Astrocyte of the cerebellum (primary cell): ENCODE results near the gene GINS2.

ENCODE experiments used
- DNase-seq: peaks from one replicate; pipeline ENCODE4 v3.0.0-alpha.2; 2011; ENCODE audit warnings: low read depth
- H3K4me3 ChIP-seq: 2 replicates; pipeline ENCODE4 v1.5.1; 2011; ENCODE audit warnings: mild to moderate bottlenecking, low read depth, low read length, moderate library complexity
- in situ Hi-C: cut with HindIII; loops from 2 replicates; pipeline ENCODE4 v1.10.0; 2017; ENCODE audit warnings: low sequenced_read_pairs
- TF ChIP-seq, protein P1 (sequence below): IDR thresholded peaks from 2 replicates; pipeline ENCODE4 v1.5.1; 2012; ENCODE audit warnings: low read length, low read depth, moderate library complexity, mild to moderate bottlenecking; ENCODE audit errors: missing control alignments

Gene GINS2

DNA sequence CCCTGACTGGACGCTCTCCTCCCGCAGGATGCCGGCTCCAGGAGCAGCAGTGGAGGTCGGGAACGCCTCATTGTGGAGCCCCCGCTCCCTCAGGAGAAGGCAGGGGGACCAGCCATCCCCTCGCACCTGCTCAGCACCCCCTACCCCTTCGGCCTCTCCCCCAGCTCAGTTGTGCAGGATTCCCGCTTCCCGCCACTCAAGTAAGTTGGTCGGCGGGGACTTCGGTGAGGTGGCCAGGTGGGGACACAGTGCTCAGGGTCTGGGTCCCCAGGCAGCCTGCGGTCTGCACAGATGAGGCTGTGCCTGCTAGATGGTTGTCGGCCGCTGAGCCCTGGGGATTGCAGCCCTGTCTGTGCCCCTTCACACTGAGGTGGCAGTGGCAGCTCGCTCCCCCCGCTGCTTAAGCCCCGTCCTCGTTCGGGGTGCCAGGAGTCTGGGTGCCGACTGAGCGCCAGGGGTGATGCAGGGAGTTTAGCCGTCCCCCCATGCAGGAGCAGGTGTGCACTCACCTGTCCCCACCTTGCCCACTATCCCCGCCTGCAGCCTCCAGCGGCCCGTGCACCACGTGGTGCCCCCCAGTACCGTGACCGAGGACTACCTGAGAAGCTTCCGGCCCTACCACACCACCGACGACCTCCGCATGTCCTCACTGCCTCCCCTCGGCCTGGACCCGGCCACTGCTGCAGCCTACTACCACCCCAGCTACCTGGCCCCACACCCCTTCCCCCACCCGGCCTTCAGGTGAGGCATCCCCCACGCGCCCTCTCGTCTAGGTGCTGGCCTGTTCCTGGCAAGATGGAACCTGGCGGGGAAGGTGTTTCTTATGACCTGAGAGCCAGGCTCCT is 34.3 kb downstream of the GINS2 start:
- in situ Hi-C loops = no loop called here
- no peak overlapping the region for H3K4me3 ChIP-seq
- no peak for DNase-seq
- TF ChIP-seq, protein P1, sequence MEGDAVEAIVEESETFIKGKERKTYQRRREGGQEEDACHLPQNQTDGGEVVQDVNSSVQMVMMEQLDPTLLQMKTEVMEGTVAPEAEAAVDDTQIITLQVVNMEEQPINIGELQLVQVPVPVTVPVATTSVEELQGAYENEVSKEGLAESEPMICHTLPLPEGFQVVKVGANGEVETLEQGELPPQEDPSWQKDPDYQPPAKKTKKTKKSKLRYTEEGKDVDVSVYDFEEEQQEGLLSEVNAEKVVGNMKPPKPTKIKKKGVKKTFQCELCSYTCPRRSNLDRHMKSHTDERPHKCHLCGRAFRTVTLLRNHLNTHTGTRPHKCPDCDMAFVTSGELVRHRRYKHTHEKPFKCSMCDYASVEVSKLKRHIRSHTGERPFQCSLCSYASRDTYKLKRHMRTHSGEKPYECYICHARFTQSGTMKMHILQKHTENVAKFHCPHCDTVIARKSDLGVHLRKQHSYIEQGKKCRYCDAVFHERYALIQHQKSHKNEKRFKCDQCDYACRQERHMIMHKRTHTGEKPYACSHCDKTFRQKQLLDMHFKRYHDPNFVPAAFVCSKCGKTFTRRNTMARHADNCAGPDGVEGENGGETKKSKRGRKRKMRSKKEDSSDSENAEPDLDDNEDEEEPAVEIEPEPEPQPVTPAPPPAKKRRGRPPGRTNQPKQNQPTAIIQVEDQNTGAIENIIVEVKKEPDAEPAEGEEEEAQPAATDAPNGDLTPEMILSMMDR = no peak

DNA sequence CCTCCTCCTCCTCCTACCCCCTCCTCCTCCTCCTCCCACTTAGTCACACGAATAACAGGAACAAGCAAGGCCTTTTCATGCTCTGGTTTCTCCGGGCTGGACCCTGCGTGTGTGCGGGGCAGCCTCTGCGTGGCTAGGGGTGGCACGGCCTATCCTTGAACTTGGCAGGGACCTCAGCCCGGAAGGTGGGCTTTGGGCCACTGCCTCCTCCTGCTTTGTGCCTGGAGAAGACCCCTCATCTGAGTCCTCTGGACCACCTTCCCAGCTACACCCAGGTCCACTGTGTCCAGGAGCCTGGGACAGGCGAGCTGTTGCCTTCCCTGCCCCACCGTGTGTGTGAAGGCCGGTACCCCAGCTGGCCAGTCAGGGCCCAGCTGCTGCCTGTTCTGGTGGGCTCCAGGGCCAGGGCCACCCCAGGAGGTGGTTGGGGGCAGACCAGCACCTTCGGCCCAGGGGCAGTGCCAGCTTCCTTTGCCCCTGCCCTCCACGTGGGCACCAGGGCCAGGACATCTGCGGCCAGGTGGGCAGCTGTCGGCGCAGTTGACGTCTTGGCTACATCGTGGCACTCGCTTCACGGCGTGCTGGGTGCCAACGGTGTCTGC is 35.4 kb downstream of the GINS2 start:
- no peak for DNase-seq
- in situ Hi-C loops = no loop called here
- H3K4me3 ChIP-seq = no peak overlapping the region
- TF ChIP-seq, protein P1 = no peak

DNA sequence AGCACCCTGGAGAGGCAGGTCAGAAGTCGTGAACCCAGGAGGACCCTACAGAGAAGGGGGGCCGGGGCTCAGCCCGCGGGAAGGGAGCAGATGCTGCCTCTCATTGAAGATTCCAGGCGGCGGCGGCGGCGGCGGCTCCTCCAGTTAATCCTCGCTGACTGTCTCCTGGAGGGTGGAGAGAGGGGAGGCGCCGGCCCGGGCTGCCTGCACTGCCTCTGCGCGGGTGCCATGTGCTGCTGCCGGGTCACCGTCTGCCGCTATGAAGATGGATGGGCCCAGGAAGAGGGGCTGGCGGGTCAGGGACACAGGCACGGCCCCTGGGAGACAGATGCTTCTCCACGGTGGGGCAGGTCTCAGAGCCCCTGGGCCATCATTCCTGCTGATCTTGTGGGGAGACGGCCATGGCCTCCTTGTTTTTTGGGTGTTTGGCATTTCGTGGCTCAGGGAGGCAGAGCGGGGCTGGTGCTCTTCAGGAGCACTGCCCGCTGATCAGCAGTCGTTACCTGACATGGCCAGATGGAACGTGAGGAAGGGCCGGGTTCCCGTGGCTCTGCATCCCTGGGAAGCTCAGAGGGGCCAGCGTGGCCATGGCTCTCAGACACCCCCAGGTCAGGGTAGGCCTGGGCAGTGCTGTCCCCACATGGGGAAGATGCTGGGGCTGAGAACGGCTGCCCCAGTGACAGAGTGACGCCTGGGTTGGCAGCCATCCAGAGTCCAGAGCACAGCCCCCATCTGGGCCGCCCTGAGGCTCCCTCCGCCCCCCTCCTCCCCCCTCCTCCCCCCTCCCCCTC is 36.1 kb downstream of the GINS2 start:
- no peak overlapping the region for H3K4me3 ChIP-seq
- DNase-seq = no peak
- TF ChIP-seq, protein P1 = no peak
- in situ Hi-C loops = no loop called here

DNA sequence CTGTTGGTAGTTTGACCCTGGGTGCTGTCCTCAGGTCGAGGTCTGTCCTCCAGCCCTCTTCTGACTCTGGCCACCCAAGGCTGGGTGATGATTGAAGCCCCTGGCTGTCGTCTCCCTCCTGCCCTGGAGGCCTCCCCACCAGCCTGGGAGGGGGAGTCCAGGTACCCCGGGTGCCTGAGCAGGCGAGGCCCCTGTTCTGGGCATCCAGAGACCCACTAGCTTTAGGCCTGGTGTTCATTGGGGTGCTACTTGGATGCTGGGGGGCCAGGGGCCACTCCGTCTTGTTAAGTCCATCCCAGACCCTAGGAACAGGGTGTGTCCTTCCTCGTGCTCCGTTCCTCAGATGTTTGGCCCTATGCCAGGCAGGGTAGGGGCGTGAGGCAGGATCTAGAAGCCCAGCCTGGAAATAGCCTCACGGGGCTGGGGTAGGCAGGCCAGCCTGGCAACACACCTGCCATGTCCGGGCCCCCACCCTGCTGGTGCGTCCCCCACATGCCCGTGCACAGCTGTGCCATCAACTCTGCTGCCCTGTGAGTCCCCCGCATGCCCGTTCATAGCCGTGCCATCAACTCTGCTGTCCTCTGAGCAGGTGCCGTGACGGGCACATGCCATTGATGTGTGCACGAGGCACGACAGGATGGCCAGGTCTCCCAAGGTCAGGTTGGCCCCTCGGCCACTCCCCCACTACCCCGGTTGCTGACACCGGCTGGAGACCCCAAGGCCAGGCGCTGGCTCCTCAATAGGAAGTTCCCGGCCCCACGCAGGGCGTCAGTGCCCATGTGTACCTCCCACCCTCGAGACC is 36.9 kb downstream of the GINS2 start:
- TF ChIP-seq, protein P1 = no peak
- no peak for DNase-seq
- in situ Hi-C loops = no loop called here
- no peak overlapping the region for H3K4me3 ChIP-seq

DNA sequence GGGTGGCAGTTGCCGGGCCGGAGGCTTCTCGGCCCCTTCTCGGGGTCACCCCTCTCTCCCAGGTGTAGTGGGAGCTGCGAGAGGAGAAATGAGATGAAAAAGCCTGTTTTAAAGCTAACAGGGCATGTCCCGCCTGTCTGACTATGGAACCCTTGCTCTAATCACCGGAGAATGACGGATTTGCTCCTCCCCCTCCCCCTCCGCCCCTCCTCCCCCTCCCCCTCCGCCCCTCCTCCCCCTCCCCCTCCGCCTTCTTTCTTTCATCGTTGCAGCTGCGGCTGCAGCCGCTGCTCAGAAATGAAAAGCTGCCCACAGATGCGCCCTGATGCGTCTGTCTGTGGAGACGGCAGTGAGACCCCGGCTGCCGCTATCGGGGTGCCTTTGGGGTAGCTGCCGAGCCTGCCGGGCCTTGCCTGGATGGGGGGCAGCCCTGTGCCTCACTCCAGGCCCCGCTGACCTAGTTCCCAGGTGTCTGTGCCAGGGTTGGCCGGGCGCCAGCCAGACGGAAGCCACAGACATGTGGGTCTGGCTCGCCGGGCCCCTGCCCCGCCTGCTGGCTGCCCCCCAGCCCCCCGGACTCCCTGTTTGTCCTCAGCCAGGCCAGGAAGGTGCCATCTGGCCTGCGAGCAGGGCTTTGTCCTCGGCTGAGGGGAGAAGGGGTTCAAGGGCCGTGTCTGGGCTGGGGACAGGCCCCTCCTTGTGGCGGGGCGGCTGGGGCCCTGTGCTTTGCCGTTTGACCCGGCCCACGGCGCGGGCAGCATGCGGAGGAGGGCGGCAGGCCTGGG is 37.7 kb downstream of the GINS2 start:
- DNase-seq = no peak
- H3K4me3 ChIP-seq = no peak overlapping the region
- in situ Hi-C loops = no loop called here
- TF ChIP-seq, protein P1 = no peak
